Endothelial cell of umbilical vein (primary cell): ENCODE measurements around the gene KRT37. TPM values are rescaled to one million over a fixed set of nuclear protein-coding genes. Genes with fewer than 3 reads are reported as not detected.

Source experiments
- BruUV-seq: library from RNA; stranded (reverse); fragments of 400-500 nt; replicated peaks from 2 replicates; lab custom pipeline; 2021; lab: Mats Ljungman, UMichigan
- CTCF ChIA-PET: fragments of 300-600, 350-600 bp; sonication (Branson Sonifier 250); formaldehyde crosslinking; loops from one replicate; lab custom pipeline; 2021; ENCODE audit warnings: antibody characterized with exemption, inconsistent platforms; lab: Charles Lee
- POLR2A ChIA-PET: fragments of 300-600, 350-600 bp; sonication (Branson Sonifier 250); formaldehyde crosslinking; loops from one replicate; lab custom pipeline; 2021; ENCODE audit warnings: antibody characterized with exemption, inconsistent platforms; lab: Charles Lee
- DNase-seq: peaks from one replicate; pipeline ENCODE4 v3.0.0-alpha.2; 2011; ENCODE audit warnings: low read depth, low spot score
- FAIRE-seq: peaks from 2 replicates; lab custom pipeline; 2011; peaks lifted over from hg19 to GRCh38; lab: Jason Lieb, UNC
- H2AFZ ChIP-seq: 2 replicates; pipeline ENCODE4 v1.6.0; 2012; ENCODE audit warnings: low read depth, low read length, control low read depth, inconsistent platforms
- H3K27ac ChIP-seq: 2 replicates; pipeline ENCODE4 v1.5.1; 2011; ENCODE audit warnings: low read depth, mild to moderate bottlenecking, control low read depth, low read length, moderate library complexity; ENCODE audit not compliant: insufficient read depth
- H3K27me3 ChIP-seq, 2 experiments: 2 replicates each; pipeline versions ENCODE4 v1.6.0 to v1.6.1; 2011; ENCODE audit warnings: low read length in 2 of 2, mixed read lengths in 1 of 2; ENCODE audit not compliant: control insufficient read depth in 2 of 2, insufficient read depth in 2 of 2
- H3K36me3 ChIP-seq, 2 experiments: 2 replicates in 1 of 2; 3 replicates in 1 of 2; pipeline ENCODE4 v1.5.1; 2011; ENCODE audit warnings: low read length in 2 of 2, mild to moderate bottlenecking in 1 of 2, moderate library complexity in 1 of 2; ENCODE audit not compliant: control insufficient read depth in 2 of 2, insufficient read depth in 2 of 2; ENCODE audit errors: extremely low read depth in 1 of 2
- H3K4me1 ChIP-seq: 3 replicates; pipeline ENCODE4 v1.5.1; 2011; ENCODE audit warnings: mild to moderate bottlenecking, low read length; ENCODE audit not compliant: control insufficient read depth, insufficient read depth; ENCODE audit errors: extremely low read depth
- H3K4me2 ChIP-seq: 2 replicates; pipeline ENCODE4 v1.6.1; 2011; ENCODE audit warnings: low read length, control low read depth, mixed read lengths; ENCODE audit not compliant: insufficient read depth
- H3K4me3 ChIP-seq, 3 experiments: fragments of 200-600 bp in 1 of 3; sonication (generic), shearing (Covaris generic) in 1 of 3; replicated peaks in 1 of 3; 2 replicates each; pipeline ENCODE4 v1.5.1; 2011 to 2016; ENCODE audit warnings: control low read depth in 3 of 3, low read length in 3 of 3, mild to moderate bottlenecking in 2 of 3, inconsistent platforms in 1 of 3, low read depth in 1 of 3, moderate library complexity in 1 of 3; ENCODE audit not compliant: insufficient read depth in 1 of 3
- H3K79me2 ChIP-seq: 2 replicates; pipeline ENCODE4 v1.6.0; 2012; ENCODE audit warnings: low read length, inconsistent platforms; ENCODE audit not compliant: control insufficient read depth, insufficient read depth
- H3K9ac ChIP-seq: replicated peaks from 2 replicates; pipeline ENCODE3; 2011; ENCODE audit warnings: low read length, control low read depth; ENCODE audit not compliant: insufficient read depth; ENCODE audit errors: extremely low read depth
- H3K9me1 ChIP-seq: replicated peaks from 3 replicates; pipeline ENCODE4 v1.6.0; 2011; ENCODE audit warnings: mild to moderate bottlenecking, low read length; ENCODE audit not compliant: control insufficient read depth, insufficient read depth; ENCODE audit errors: extremely low read depth
- H3K9me3 ChIP-seq: replicated peaks from 2 replicates; pipeline ENCODE4 v1.5.1; 2012; ENCODE audit warnings: low read length, inconsistent platforms; ENCODE audit not compliant: control insufficient read depth, insufficient read depth
- H4K20me1 ChIP-seq: replicated peaks from 2 replicates; pipeline ENCODE3; 2011; ENCODE audit warnings: mild to moderate bottlenecking, low read length; ENCODE audit not compliant: control insufficient read depth, insufficient read depth; ENCODE audit errors: extremely low read depth
- EZH2 ChIP-seq: IDR thresholded peaks from 2 replicates; pipeline ENCODE4 v1.6.1; 2012; ENCODE audit warnings: borderline replicate concordance, low read depth, mild to moderate bottlenecking, moderate library complexity, low read length, inconsistent platforms; ENCODE audit not compliant: severe bottlenecking
- FOS ChIP-seq: IDR thresholded peaks from 2 replicates; pipeline ENCODE4 v1.6.1; 2011; ENCODE audit warnings: mild to moderate bottlenecking, low read length, moderate library complexity, borderline replicate concordance; ENCODE audit not compliant: insufficient read depth
- GATA2 ChIP-seq: IDR thresholded peaks from 2 replicates; pipeline ENCODE4 v1.7.0; 2011; ENCODE audit warnings: low read depth, mild to moderate bottlenecking, moderate library complexity, mixed read lengths, low read length; ENCODE audit not compliant: insufficient read length, insufficient read depth
- JUN ChIP-seq: IDR thresholded peaks from 2 replicates; pipeline ENCODE4 v1.6.1; 2011; ENCODE audit warnings: borderline replicate concordance, low read depth; ENCODE audit not compliant: insufficient read length, insufficient read depth
- POLR2A ChIP-seq: IDR thresholded peaks from 2 replicates; pipeline ENCODE4 v1.6.1; 2012; ENCODE audit warnings: low read depth, mild to moderate bottlenecking, control low read depth, low read length
- POLR2AphosphoS5 ChIP-seq: IDR thresholded peaks from 2 replicates; pipeline ENCODE4 v1.6.1; 2012; ENCODE audit warnings: low read depth, mild to moderate bottlenecking, control low read depth, low read length, moderate library complexity; ENCODE audit not compliant: insufficient read depth
- dilution Hi-C: fragments of 300-500 bp; cut with MboI; formaldehyde crosslinking; loops from one replicate; pipeline ENCODE4 v1.15.0; 2019; ENCODE audit warnings: low sequenced_read_pairs; ENCODE audit not compliant: extremely low pct_ligation_motif_present
- intact Hi-C: fragments of 100-400 bp; cut with micrococcal nuclease; formaldehyde crosslinking; loops from one replicate; pipeline ENCODE4 v1.10.0; 2022
- polyA plus RNA-seq, 4 experiments: library from polyadenylated mRNA; depleted of rRNA in 3 of 4; stranded (reverse) in 3 of 4; unstranded in 1 of 4; fragments of >200 nt; gene quantifications; 2 replicates each; pipeline versions ENCODE4 v1.2.1 to v1.2.3, GENCODE V29; 2011 to 2012; ENCODE audit warnings: missing spikeins in 1 of 4
- total RNA-seq: library from RNA; stranded (reverse); gene quantifications from 2 replicates; pipeline ENCODE4 v1.2.3, GENCODE V29; 2021
- TF ChIP-seq, protein P1 (sequence below): IDR thresholded peaks from 2 replicates; pipeline ENCODE4 v1.6.1; 2011; ENCODE audit not compliant: insufficient read depth, insufficient read length
- TF ChIP-seq, protein P2 (sequence below), 2 donors: IDR thresholded peaks; 1 replicate in 1 of 2; 2 replicates in 1 of 2; pipeline ENCODE4 v1.5.1; 2011; ENCODE audit warnings: low read length in 2 of 2, mild to moderate bottlenecking in 2 of 2, moderate library complexity in 2 of 2, control low read depth in 1 of 2, inconsistent platforms in 1 of 2, low read depth in 1 of 2; ENCODE audit not compliant: insufficient read depth in 1 of 2; ENCODE audit errors: extremely low read depth in 1 of 2

The KRT37 gene
- total and polyA plus RNA-seq, 2 donors (not counting 3 experiments of a cell fraction or from before 2014, with no cell fraction given), result not detected

DNA sequence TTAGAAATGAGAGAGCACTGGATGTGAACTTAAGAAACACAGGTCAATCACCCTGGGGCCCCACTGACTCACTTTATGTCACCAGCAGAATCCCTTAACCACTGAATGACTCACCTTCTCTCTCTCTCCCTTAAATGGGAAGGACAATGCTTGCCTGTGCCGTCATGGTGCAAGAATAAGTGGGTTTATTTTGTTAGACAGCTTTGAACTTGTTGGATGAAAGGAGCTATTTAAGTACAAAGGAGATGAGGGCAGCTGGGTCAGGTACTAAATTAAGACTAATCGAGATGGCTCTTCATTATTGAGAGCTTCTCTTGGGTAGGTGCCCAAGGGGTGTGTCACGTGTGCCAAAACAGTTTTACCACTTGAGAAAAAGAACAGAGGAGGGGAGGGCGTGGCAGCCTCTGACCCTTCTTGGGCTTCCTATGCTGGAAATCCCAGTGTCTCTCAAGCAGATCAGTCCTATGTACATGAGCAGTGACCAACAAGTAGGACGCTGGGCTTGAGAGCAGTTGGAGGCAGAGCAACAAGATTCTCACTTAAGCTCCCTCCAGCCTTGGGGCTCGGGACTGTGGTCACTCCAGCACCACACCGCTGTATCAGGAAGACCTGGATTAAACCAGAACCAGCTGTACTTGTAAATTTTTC lies 20.2 kb downstream of the KRT37 start:
- ChIA-PET POLR2A (no interaction called here), CTCF (interaction anchor here (0.7 to 3.6 kb wide), 6 partner anchors 14 to 259 kb away, joined by 3 to 20 read pairs (median 4); no protein-coding TSS in a partner anchor)
- Histone ChIP-seq H3K4me1 (peaks cover 18% of the 10 kb centered on the region), H3K4me2 (no peak overlapping the region), H3K9me3 (no peaks in the 10 kb centered on the region), H2AFZ (peak overlapping the region; percentile 23), H3K27ac (peak overlapping the region; percentile 16), H3K36me3 (no peaks in the 10 kb centered on the region), H3K27me3 (peaks cover 8 to 12% of the 10 kb centered on the region in 2 experiments), H3K9me1 (no peaks in the 10 kb centered on the region), H3K9ac (no peak overlapping the region), H3K4me3 (no peak overlapping the region), H4K20me1 (no peaks in the 10 kb centered on the region), H3K79me2 (no peaks in the 10 kb centered on the region)
- TF ChIP-seq EZH2 (no peak), POLR2AphosphoS5 (no peak), FOS (peak; percentile 98), JUN (peak; percentile 89), GATA2 (peak; percentile 32), POLR2A (no peak)
- TF ChIP-seq, protein P1, sequence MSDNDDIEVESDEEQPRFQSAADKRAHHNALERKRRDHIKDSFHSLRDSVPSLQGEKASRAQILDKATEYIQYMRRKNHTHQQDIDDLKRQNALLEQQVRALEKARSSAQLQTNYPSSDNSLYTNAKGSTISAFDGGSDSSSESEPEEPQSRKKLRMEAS, result no peak
- TF ChIP-seq, protein P2, sequence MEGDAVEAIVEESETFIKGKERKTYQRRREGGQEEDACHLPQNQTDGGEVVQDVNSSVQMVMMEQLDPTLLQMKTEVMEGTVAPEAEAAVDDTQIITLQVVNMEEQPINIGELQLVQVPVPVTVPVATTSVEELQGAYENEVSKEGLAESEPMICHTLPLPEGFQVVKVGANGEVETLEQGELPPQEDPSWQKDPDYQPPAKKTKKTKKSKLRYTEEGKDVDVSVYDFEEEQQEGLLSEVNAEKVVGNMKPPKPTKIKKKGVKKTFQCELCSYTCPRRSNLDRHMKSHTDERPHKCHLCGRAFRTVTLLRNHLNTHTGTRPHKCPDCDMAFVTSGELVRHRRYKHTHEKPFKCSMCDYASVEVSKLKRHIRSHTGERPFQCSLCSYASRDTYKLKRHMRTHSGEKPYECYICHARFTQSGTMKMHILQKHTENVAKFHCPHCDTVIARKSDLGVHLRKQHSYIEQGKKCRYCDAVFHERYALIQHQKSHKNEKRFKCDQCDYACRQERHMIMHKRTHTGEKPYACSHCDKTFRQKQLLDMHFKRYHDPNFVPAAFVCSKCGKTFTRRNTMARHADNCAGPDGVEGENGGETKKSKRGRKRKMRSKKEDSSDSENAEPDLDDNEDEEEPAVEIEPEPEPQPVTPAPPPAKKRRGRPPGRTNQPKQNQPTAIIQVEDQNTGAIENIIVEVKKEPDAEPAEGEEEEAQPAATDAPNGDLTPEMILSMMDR (IDR thresholded peaks at IDR 0.05; ENCODE audit: extremely low read depth in 1 of 2, insufficient read depth in 1 of 2, low read depth in 1 of 2, low read length in 2 of 2), result no peak
- dilution Hi-C loops (no loop called here), intact Hi-C loops (loop anchor here (2.0 to 10.0 kb wide), 2 partner anchors 91 to 145 kb away; no protein-coding TSS in a partner anchor)
- peak; percentile 84 for FAIRE-seq
- peak; percentile 48 for DNase-seq
- BruUV-seq, result no TSS peak
